Esophagus squamous epithelium (tissue), 5 donors: Measurements from ENCODE around the gene PAEP. TPM values are rescaled to one million over a fixed set of nuclear protein-coding genes. Genes with fewer than 3 reads are reported as not detected.

ENCODE experiments used
- DNase-seq: peaks from one replicate; lab custom pipeline; 2025; lab: John Stamatoyannopoulos, UW
- H3K27ac ChIP-seq, 4 donors: fragments of 200-600 bp; sonication (generic); one replicate each; pipeline ENCODE4 v1.5.1; 2016 to 2019; ENCODE audit warnings: mild to moderate bottlenecking in 1 of 4
- H3K27me3 ChIP-seq, 4 donors: fragments of 200-600 bp; sonication (generic); 1 replicate in 3 of 4; 2 replicates in 1 of 4; pipeline versions ENCODE4 v1.5.1 to v1.6.0; 2017 to 2021; ENCODE audit warnings: antibody characterized with exemption in 1 of 4
- H3K36me3 ChIP-seq, 3 donors: fragments of 200-600 bp; sonication (generic); one replicate each; pipeline ENCODE4 v1.5.1; 2016 to 2019
- H3K4me1 ChIP-seq, 3 donors: fragments of 200-600 bp; sonication (generic); one replicate each; pipeline ENCODE4 v1.5.1; 2017 to 2019
- H3K4me3 ChIP-seq, 4 donors: fragments of 200-600 bp; sonication (generic); 1 replicate in 3 of 4; 2 replicates in 1 of 4; pipeline ENCODE4 v1.5.1; 2016 to 2019; ENCODE audit warnings: mild to moderate bottlenecking in 2 of 4, moderate library complexity in 1 of 4
- H3K9me3 ChIP-seq, 3 donors: fragments of 200-600 bp; sonication (generic); one replicate each; pipeline ENCODE4 v1.5.1; 2016 to 2019
- CTCF ChIP-seq, 6 experiments: fragments of 450-650 bp in 4 of 6; fragments of 200-600 bp in 2 of 6; sonication (generic) in 2 of 6; IDR thresholded peaks; one replicate each; pipeline ENCODE4 v1.5.1; 2016 to 2019; ENCODE audit warnings: antibody characterized with exemption in 6 of 6, mild to moderate bottlenecking in 4 of 6, moderate library complexity in 4 of 6
- POLR2A ChIP-seq, 4 donors: fragments of 450-650 bp; IDR thresholded peaks; one replicate each; pipeline ENCODE4 v1.6.1; 2017; ENCODE audit warnings: antibody characterized with exemption in 4 of 4, mild to moderate bottlenecking in 4 of 4, moderate library complexity in 3 of 4
- WGBS, 2 donors: methylation state at CpG; one replicate each; pipeline ENCODE4 v1.1.5; 2018; 5-methylcytosine and 5-hydroxymethylcytosine counted together
- intact Hi-C: fragments of 100-400 bp; cut with DNase I; formaldehyde crosslinking; loops from one replicate; pipeline ENCODE4 v1.15.0; 2022
- total RNA-seq, 4 donors: library from RNA; depleted of rRNA; stranded (reverse); fragments of >200 nt; gene quantifications; one replicate each; pipeline ENCODE4 v1.1.0, GENCODE V29; 2016
- donor health status: DM: yes; HTN: yes; CAD: no.

The PAEP gene
- total RNA-seq, 4 donors from 2014 or later, result not detected

- TF ChIP-seq POLR2A (IDR thresholded peaks at IDR 0.05) (no peak), CTCF (IDR thresholded peaks at IDR 0.05) (no peak)
- H3K4me3 ChIP-seq, result no peak overlapping the region
- no peaks in the 10 kb centered on the region for H3K36me3 ChIP-seq
- H3K27me3 ChIP-seq, result peaks cover 0 to 64% (median 0%) of the 10 kb centered on the region in 4 donors
- no peak overlapping the region for H3K27ac ChIP-seq
- DNase-seq, result no peak
- no peaks in the 10 kb centered on the region for H3K9me3 ChIP-seq
- intact Hi-C loops, result no loop called here
- H3K4me1 ChIP-seq, result no peaks in the 10 kb centered on the region
- WGBS, 2 donors, result 91 to 95% methylated on average over 10 of the region's 10 CpGs
Measured at GRCh38 chr9:135519179-135519971, 42.2 kb upstream of the PAEP start.

- peaks cover 0 to 64% (median 0%) of the 10 kb centered on the region in 4 donors for H3K27me3 ChIP-seq
- no peak within 1 kb of the TSS for H3K4me3 ChIP-seq
- TF ChIP-seq POLR2A (IDR thresholded peaks at IDR 0.05), result no peak
- TF ChIP-seq CTCF (IDR thresholded peaks at IDR 0.05), result no peak
- 83 to 85% methylated on average over 7 to 16 of the region's 18 CpGs for WGBS, 2 donors
- H3K36me3 ChIP-seq, result no peaks in the 10 kb centered on the region
- DNase-seq, result no peak
- H3K27ac ChIP-seq, result no peak within 1 kb of the TSS
- intact Hi-C loops, result no loop called here
- H3K9me3 ChIP-seq, result no peaks in the 10 kb centered on the region
- H3K4me1 ChIP-seq, result no peaks in the 10 kb centered on the region
Measured at GRCh38 chr9:135520916-135521607, 40.5 kb upstream of the PAEP start, which contains the start of gene LCN1. LCN1 (plus strand) TSS chr9:135521440; CDS start chr9:135521498, 58 bp downstream.

- TF ChIP-seq CTCF (IDR thresholded peaks at IDR 0.05) (no peak), POLR2A (IDR thresholded peaks at IDR 0.05) (no peak)
- no peaks in the 10 kb centered on the region for H3K4me1 ChIP-seq
- H3K4me3 ChIP-seq, result no peak overlapping the region
- 79% methylated on average over 5 of the region's 11 CpGs; no CpG with 5 or more reads in 1 of the 2 donors for WGBS, 2 donors
- no peak overlapping the region for H3K27ac ChIP-seq
- H3K36me3 ChIP-seq, result no peaks in the 10 kb centered on the region
- no peak for DNase-seq
- intact Hi-C loops, result no loop called here
- no peaks in the 10 kb centered on the region for H3K9me3 ChIP-seq
- H3K27me3 ChIP-seq, result peaks cover 0 to 68% (median 0%) of the 10 kb centered on the region in 4 donors
Measured at GRCh38 chr9:135521608-135522095, 39.9 kb upstream of the PAEP start.

GRCh38 chr9:135522137-135522877 is 39.2 kb upstream of the PAEP start:
- Histone ChIP-seq H3K36me3 (no peaks in the 10 kb centered on the region), H3K27ac (no peak overlapping the region), H3K4me1 (no peaks in the 10 kb centered on the region), H3K9me3 (no peaks in the 10 kb centered on the region), H3K4me3 (no peak overlapping the region), H3K27me3 (peaks cover 0 to 75% (median 0%) of the 10 kb centered on the region in 4 donors)
- DNase-seq, result no peak
- TF ChIP-seq POLR2A (IDR thresholded peaks at IDR 0.05) (no peak), CTCF (IDR thresholded peaks at IDR 0.05) (no peak)
- 59 to 69% methylated on average over 7 to 9 of the region's 16 CpGs for WGBS, 2 donors
- intact Hi-C loops, result no loop called here
